IMR-90 (cell line): ENCODE data around the gene ALDH3B2. TPM values are rescaled to one million over a fixed set of nuclear protein-coding genes. Genes with fewer than 3 reads are reported as not detected.

Experiments used
- ATAC-seq: fragments of 200-7000 bp; cut with Tn5 transposase; 2 replicates; pipeline ENCODE4 v1.9.1; 2020; ENCODE audit warnings: low read depth, mild to moderate bottlenecking, moderate library complexity
- BruUV-seq: library from RNA; stranded (reverse); fragments of 400-500 nt; replicated peaks from 2 replicates; lab custom pipeline; 2021; lab: Mats Ljungman, UMichigan
- CTCF ChIA-PET: fragments of 300-600 bp; formaldehyde crosslinking; extraction: SDS; loops from one replicate; lab custom pipeline; 2021; ENCODE audit warnings: antibody characterized with exemption; lab: Yijun Ruan, JAX
- POLR2A ChIA-PET: fragments of 300-600 bp; sonication (Branson Sonifier 250); formaldehyde crosslinking; loops from one replicate; lab custom pipeline; 2022; ENCODE audit warnings: antibody characterized with exemption; ENCODE audit not compliant: unreplicated experiment; lab: Charles Lee
- DNase-seq: peaks from one replicate; pipeline ENCODE4 v3.0.0; 2013
- H2AFZ ChIP-seq: replicated peaks from 2 replicates; pipeline ENCODE3; 2013; ENCODE audit warnings: low read length, mild to moderate bottlenecking; ENCODE audit not compliant: poor library complexity
- H2AK5ac ChIP-seq: 2 replicates; pipeline ENCODE4 v1.6.1; 2013; ENCODE audit warnings: low read depth, low read length, inconsistent platforms
- H2AK9ac ChIP-seq: replicated peaks from 2 replicates; pipeline ENCODE3; 2013; ENCODE audit warnings: mild to moderate bottlenecking, low read depth, low read length, moderate library complexity; ENCODE audit not compliant: poor library complexity
- H2BK120ac ChIP-seq: 2 replicates; pipeline ENCODE4 v1.6.1; 2013; ENCODE audit warnings: low read depth, low read length, inconsistent platforms
- H2BK15ac ChIP-seq: 3 replicates; pipeline ENCODE4 v1.6.1; 2013; ENCODE audit warnings: low read depth, low read length, inconsistent platforms
- H2BK20ac ChIP-seq: 2 replicates; pipeline ENCODE4 v1.6.1; 2013; ENCODE audit warnings: low read depth, mild to moderate bottlenecking, inconsistent platforms, low read length, moderate library complexity
- H2BK5ac ChIP-seq: 2 replicates; pipeline ENCODE4 v1.6.1; 2013; ENCODE audit warnings: mild to moderate bottlenecking, low read depth, low read length, inconsistent platforms; ENCODE audit not compliant: poor library complexity, severe bottlenecking
- H3K14ac ChIP-seq: replicated peaks from 2 replicates; pipeline ENCODE4 v1.6.1; 2013; ENCODE audit warnings: low read depth, low read length, inconsistent platforms
- H3K18ac ChIP-seq: 2 replicates; pipeline ENCODE4 v1.6.1; 2013; ENCODE audit warnings: low read depth, low read length, control low read depth
- H3K23ac ChIP-seq: 2 replicates; pipeline ENCODE4 v1.6.1; 2013; ENCODE audit warnings: low read depth, low read length, inconsistent platforms
- H3K27ac ChIP-seq: 2 replicates; pipeline ENCODE4 v1.5.1; 2013; ENCODE audit warnings: mild to moderate bottlenecking, control low read depth, low read length; ENCODE audit not compliant: insufficient read depth
- H3K27me3 ChIP-seq: 2 replicates; pipeline ENCODE4 v1.6.1; 2013; ENCODE audit warnings: low read length; ENCODE audit not compliant: control insufficient read depth, insufficient read depth
- H3K36me3 ChIP-seq: 2 replicates; pipeline ENCODE4 v1.6.1; 2013; ENCODE audit warnings: low read length, mixed read lengths; ENCODE audit not compliant: control insufficient read depth, insufficient read depth
- H3K4ac ChIP-seq: 2 replicates; pipeline ENCODE4 v1.6.1; 2013; ENCODE audit warnings: low read depth, low read length, inconsistent platforms
- H3K4me1 ChIP-seq: 2 replicates; pipeline ENCODE4 v1.6.1; 2013; ENCODE audit warnings: low read length, mixed read lengths; ENCODE audit not compliant: control insufficient read depth, insufficient read depth
- H3K4me2 ChIP-seq: 2 replicates; pipeline ENCODE4 v1.6.1; 2013; ENCODE audit warnings: low read depth, mild to moderate bottlenecking, control low read depth, low read length, moderate library complexity
- H3K4me3 ChIP-seq: 2 replicates; pipeline ENCODE4 v1.5.1; 2013; ENCODE audit warnings: low read depth, mild to moderate bottlenecking, control low read depth, low read length, moderate library complexity; ENCODE audit not compliant: insufficient read depth
- H3K56ac ChIP-seq: 2 replicates; pipeline ENCODE4 v1.6.1; 2013; ENCODE audit warnings: low read length, inconsistent platforms; ENCODE audit not compliant: insufficient read depth; ENCODE audit errors: extremely low read depth
- H3K79me1 ChIP-seq, 2 experiments: 2 replicates each; pipeline ENCODE4 v1.6.1; 2013; ENCODE audit warnings: low read length in 2 of 2, inconsistent platforms in 1 of 2, low read depth in 1 of 2
- H3K9ac ChIP-seq: 2 replicates; pipeline ENCODE4 v1.6.1; 2013; ENCODE audit warnings: low read depth, low read length, control low read depth
- H3K9me1 ChIP-seq: 2 replicates; pipeline ENCODE4 v1.6.1; 2013; ENCODE audit warnings: low read length, inconsistent platforms; ENCODE audit not compliant: insufficient read depth
- H3K9me3 ChIP-seq: 2 replicates; pipeline ENCODE4 v1.6.1; 2013; ENCODE audit warnings: low read length; ENCODE audit not compliant: control insufficient read depth, insufficient read depth
- H4K20me1 ChIP-seq: 2 replicates; pipeline ENCODE4 v1.6.1; 2013; ENCODE audit warnings: low read length, inconsistent platforms; ENCODE audit not compliant: insufficient read depth
- H4K5ac ChIP-seq: 2 replicates; pipeline ENCODE4 v1.6.1; 2013; ENCODE audit warnings: mild to moderate bottlenecking, low read depth, low read length, control low read depth
- H4K8ac ChIP-seq, 2 experiments: 2 replicates each; pipeline ENCODE4 v1.6.1; 2013; ENCODE audit warnings: low read depth in 2 of 2, low read length in 2 of 2, control low read depth in 1 of 2, inconsistent platforms in 1 of 2
- H4K91ac ChIP-seq: 2 replicates; pipeline ENCODE4 v1.6.1; 2013; ENCODE audit warnings: low read depth, low read length, inconsistent platforms; ENCODE audit not compliant: insufficient read depth
- BHLHE40 ChIP-seq: fragments of 150-350 bp; IDR thresholded peaks from 2 replicates; pipeline ENCODE4 v1.6.1; 2016; ENCODE audit warnings: mild to moderate bottlenecking, low read depth, low read length
- CEBPB ChIP-seq: IDR thresholded peaks from 2 replicates; pipeline ENCODE4 v1.6.1; 2012; ENCODE audit warnings: low read depth, low read length, improper control_type of control experiment
- CHD1 ChIP-seq: IDR thresholded peaks from 2 replicates; pipeline ENCODE4 v1.6.1; 2012; ENCODE audit warnings: low read depth, low read length, improper control_type of control experiment
- CTCF ChIP-seq: conservative IDR thresholded peaks from 2 replicates; pipeline ENCODE4 v1.5.1; 2012; ENCODE audit warnings: mild to moderate bottlenecking, low read depth, low read length, improper control_type of control experiment
- FOS ChIP-seq: fragments of 150-350 bp; IDR thresholded peaks from 2 replicates; pipeline ENCODE4 v1.6.1; 2016; ENCODE audit warnings: low read depth, low read length
- MAFK ChIP-seq: IDR thresholded peaks from 2 replicates; pipeline ENCODE4 v1.6.1; 2012; ENCODE audit warnings: low read depth, low read length, improper control_type of control experiment
- MAZ ChIP-seq: IDR thresholded peaks from 2 replicates; pipeline ENCODE4 v1.6.1; 2012; ENCODE audit warnings: low read depth, mild to moderate bottlenecking, low read length, improper control_type of control experiment, moderate library complexity, borderline replicate concordance
- NFE2L2 ChIP-seq: fragments of 150-350 bp; IDR thresholded peaks from 2 replicates; pipeline ENCODE4 v1.6.1; 2016; ENCODE audit warnings: low read depth, mild to moderate bottlenecking, low read length
- POLR2A ChIP-seq: IDR thresholded peaks from 2 replicates; pipeline ENCODE4 v1.6.1; 2012; ENCODE audit warnings: mild to moderate bottlenecking, low read depth, low read length
- RAD21 ChIP-seq: IDR thresholded peaks from 2 replicates; pipeline ENCODE4 v1.6.1; 2012; ENCODE audit warnings: low read length, improper control_type of control experiment
- RCOR1 ChIP-seq: IDR thresholded peaks from 2 replicates; pipeline ENCODE4 v1.6.1; 2012; ENCODE audit warnings: mild to moderate bottlenecking, low read length, improper control_type of control experiment; ENCODE audit not compliant: insufficient replicate concordance
- RFX5 ChIP-seq: IDR thresholded peaks from 2 replicates; pipeline ENCODE4 v1.8.0; 2012; ENCODE audit warnings: low read depth, mild to moderate bottlenecking, low read length, moderate library complexity
- SMC3 ChIP-seq: fragments of 150-350 bp; IDR thresholded peaks from 2 replicates; pipeline ENCODE4 v1.6.1; 2016; ENCODE audit warnings: low read depth, mild to moderate bottlenecking, antibody characterized with exemption, low read length, moderate library complexity
- WGBS, 2 experiments: methylation state at CpG; one replicate each; pipeline versions ENCODE4 v1.1.5 to v1.1.7; 2013; ENCODE audit warnings: missing lambda C conversion rate in 2 of 2; ENCODE audit not compliant: insufficient read length in 1 of 2; ENCODE audit errors: extremely low coverage in 2 of 2; 5-methylcytosine and 5-hydroxymethylcytosine counted together
- dilution Hi-C: fragments of 300-500 bp; cut with HindIII; formaldehyde crosslinking; loops from one replicate; pipeline ENCODE4 v1.14.3; 2018; ENCODE audit warnings: low sequenced_read_pairs; ENCODE audit not compliant: unreplicated experiment
- in situ Hi-C: fragments of 300-500 bp; cut with MboI; formaldehyde crosslinking; loops from 3 replicates; pipeline ENCODE4 v1.14.3; 2019; ENCODE audit warnings: low sequenced_read_pairs, inconsistent platforms, mixed read lengths
- intact Hi-C: fragments of 100-400 bp; cut with micrococcal nuclease; formaldehyde crosslinking; loops from 2 replicates; pipeline ENCODE4 v1.10.0; 2022
- polyA plus RNA-seq, 3 experiments: library from polyadenylated mRNA; depleted of rRNA; stranded (reverse); fragments of >200 nt; gene quantifications; 2 replicates each; pipeline ENCODE4 v1.2.3, GENCODE V29; 2012; ENCODE audit warnings: low replicate concordance in 1 of 3
- total RNA-seq: library from RNA; depleted of rRNA; stranded (reverse); fragments of >200 nt; gene quantifications from 2 replicates; pipeline ENCODE4 v1.2.3, GENCODE V29; 2012
- TF ChIP-seq, protein P1 (sequence below): fragments of 150-350 bp; IDR thresholded peaks from 2 replicates; pipeline ENCODE4 v1.6.1; 2017; ENCODE audit warnings: mild to moderate bottlenecking, antibody characterized with exemption, low read length, low read depth
- TF ChIP-seq, protein P2 (sequence below): fragments of 150-350 bp; IDR thresholded peaks from 2 replicates; pipeline ENCODE4 v1.6.1; 2016; ENCODE audit warnings: low read depth, mild to moderate bottlenecking, low read length, moderate library complexity, borderline replicate concordance

The ALDH3B2 gene
- total and polyA plus RNA-seq, 2 of the 4 experiments (the other 2 are of a cell fraction) = not detected

DNA sequence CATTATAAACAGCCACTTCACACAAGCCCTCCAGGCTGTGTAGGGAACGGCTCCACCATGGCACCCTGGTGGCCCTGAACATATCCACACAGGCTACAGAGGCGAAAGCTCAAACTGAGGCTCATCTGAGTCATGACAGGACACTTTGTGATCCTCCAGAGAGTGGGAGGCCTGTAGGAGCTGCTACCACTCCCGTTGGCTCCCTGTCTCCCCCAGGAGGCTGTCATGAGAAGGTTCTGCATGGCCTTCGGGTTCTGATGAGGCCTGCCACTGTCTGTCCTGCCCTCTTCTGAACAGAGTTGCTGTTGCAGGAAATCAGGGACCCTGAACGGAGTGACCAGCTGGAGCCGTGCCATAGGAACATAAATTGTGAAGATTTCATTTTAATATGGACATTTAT lies 23.8 kb upstream of the ALDH3B2 start:
- ChIA-PET CTCF (no interaction called here), POLR2A (no interaction called here)
- intact Hi-C loops (no loop called here), dilution Hi-C loops (no loop called here), in situ Hi-C loops (no loop called here)
- H3K9me3 ChIP-seq = 0 out of 2 replicates have a peak, but pooled peaks cover 1% of the 10 kb centered on the region
- H3K4me1 ChIP-seq = no peaks in the 10 kb centered on the region
- no peaks in the 10 kb centered on the region for H4K20me1 ChIP-seq
- peaks cover 21% of the 10 kb centered on the region for H3K27me3 ChIP-seq
- H3K27ac ChIP-seq = no peak overlapping the region
- H4K5ac ChIP-seq = no peak overlapping the region
- no peak overlapping the region for H4K91ac ChIP-seq
- WGBS, 2 experiments = no CpG with 5 or more reads among the region's 6 CpGs
- no peak overlapping the region for H3K4ac ChIP-seq
- no peak overlapping the region for H2BK15ac ChIP-seq
- H3K18ac ChIP-seq = no peak overlapping the region
- H2AFZ ChIP-seq = peak overlapping the region; percentile 32
- H3K23ac ChIP-seq = no peak overlapping the region
- ATAC-seq (no peak), DNase-seq (no peak)
- no peak overlapping the region for H2AK5ac ChIP-seq
- no peak overlapping the region for H3K9ac ChIP-seq
- no peak overlapping the region for H3K14ac ChIP-seq
- no peaks in the 10 kb centered on the region for H3K36me3 ChIP-seq
- no peak overlapping the region for H3K4me3 ChIP-seq
- H2BK120ac ChIP-seq = no peak overlapping the region
- no peak overlapping the region for H2BK5ac ChIP-seq
- H3K9me1 ChIP-seq = no peaks in the 10 kb centered on the region
- no peak overlapping the region for H2BK20ac ChIP-seq
- H3K79me1 ChIP-seq = no peaks in the 10 kb centered on the region
- no peak overlapping the region for H3K56ac ChIP-seq
- BruUV-seq = no TSS peak
- TF ChIP-seq SMC3 (no peak), BHLHE40 (no peak), RFX5 (no peak), CEBPB (no peak), CHD1 (no peak), MAZ (no peak), RCOR1 (no peak), RAD21 (no peak), MAFK (no peak), POLR2A (no peak), FOS (no peak), NFE2L2 (no peak), CTCF (no peak)
- TF ChIP-seq, protein P1, sequence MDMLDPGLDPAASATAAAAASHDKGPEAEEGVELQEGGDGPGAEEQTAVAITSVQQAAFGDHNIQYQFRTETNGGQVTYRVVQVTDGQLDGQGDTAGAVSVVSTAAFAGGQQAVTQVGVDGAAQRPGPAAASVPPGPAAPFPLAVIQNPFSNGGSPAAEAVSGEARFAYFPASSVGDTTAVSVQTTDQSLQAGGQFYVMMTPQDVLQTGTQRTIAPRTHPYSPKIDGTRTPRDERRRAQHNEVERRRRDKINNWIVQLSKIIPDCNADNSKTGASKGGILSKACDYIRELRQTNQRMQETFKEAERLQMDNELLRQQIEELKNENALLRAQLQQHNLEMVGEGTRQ = no peak
- TF ChIP-seq, protein P2, sequence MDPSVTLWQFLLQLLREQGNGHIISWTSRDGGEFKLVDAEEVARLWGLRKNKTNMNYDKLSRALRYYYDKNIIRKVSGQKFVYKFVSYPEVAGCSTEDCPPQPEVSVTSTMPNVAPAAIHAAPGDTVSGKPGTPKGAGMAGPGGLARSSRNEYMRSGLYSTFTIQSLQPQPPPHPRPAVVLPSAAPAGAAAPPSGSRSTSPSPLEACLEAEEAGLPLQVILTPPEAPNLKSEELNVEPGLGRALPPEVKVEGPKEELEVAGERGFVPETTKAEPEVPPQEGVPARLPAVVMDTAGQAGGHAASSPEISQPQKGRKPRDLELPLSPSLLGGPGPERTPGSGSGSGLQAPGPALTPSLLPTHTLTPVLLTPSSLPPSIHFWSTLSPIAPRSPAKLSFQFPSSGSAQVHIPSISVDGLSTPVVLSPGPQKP = no peak
- no peak overlapping the region for H4K8ac ChIP-seq
- no peak overlapping the region for H3K4me2 ChIP-seq
- no peak overlapping the region for H2AK9ac ChIP-seq
